Stomach (tissue), 9 donors: Measurements from ENCODE around the gene FAM120A. TPM values are rescaled to one million over a fixed set of nuclear protein-coding genes. Genes with fewer than 3 reads are reported as not detected.

ENCODE experiments used
- DNase-seq, 2 donors: peaks; one replicate each; pipeline versions ENCODE4 v3.0.0 to v3.0.0-alpha.2; 2013 to 2019
- H3K27ac ChIP-seq, 5 donors: fragments of 200-600 bp in 4 of 5; sonication (generic) in 4 of 5; one replicate each; pipeline ENCODE4 v1.5.1; 2013 to 2019; ENCODE audit warnings: mild to moderate bottlenecking in 1 of 5, moderate library complexity in 1 of 5
- H3K27me3 ChIP-seq, 3 donors: fragments of 200-600 bp; sonication (generic); one replicate each; pipeline ENCODE4 v1.5.1; 2017 to 2019; ENCODE audit warnings: mixed run types in 1 of 3
- H3K36me3 ChIP-seq, 4 donors: fragments of 200-600 bp; sonication (generic); 1 replicate in 3 of 4; 2 replicates in 1 of 4; pipeline ENCODE4 v1.5.1; 2016 to 2019
- H3K4me1 ChIP-seq, 4 donors: fragments of 200-600 bp; sonication (generic); one replicate each; pipeline ENCODE4 v1.5.1; 2016 to 2019
- H3K4me3 ChIP-seq, 4 donors: fragments of 200-600 bp; sonication (generic) in 3 of 4; one replicate each; pipeline ENCODE4 v1.5.1; 2016 to 2019; ENCODE audit warnings: mild to moderate bottlenecking in 1 of 4
- H3K9me3 ChIP-seq, 4 donors: fragments of 200-600 bp; sonication (generic); one replicate each; pipeline ENCODE4 v1.5.1; 2016 to 2019
- EP300 ChIP-seq: sonication (generic); formaldehyde crosslinking; IDR thresholded peaks from one replicate; pipeline ENCODE4 v1.6.1; 2017; ENCODE audit warnings: antibody characterized with exemption
- POLR2A ChIP-seq, 4 donors: fragments of 450-650 bp; IDR thresholded peaks; one replicate each; pipeline ENCODE4 v1.6.1; 2016; ENCODE audit warnings: antibody characterized with exemption in 4 of 4, control low read depth in 2 of 4, mild to moderate bottlenecking in 1 of 4, moderate library complexity in 1 of 4
- POLR2AphosphoS5 ChIP-seq, 3 donors: sonication (generic); formaldehyde crosslinking; IDR thresholded peaks; one replicate each; pipeline ENCODE4 v1.6.1; 2016; ENCODE audit warnings: antibody characterized with exemption in 3 of 3
- WGBS, 5 donors: extraction: QIAGEN DNeasy Blood & Tissue Kit in 3 of 5; methylation state at CpG; one replicate each; pipeline versions ENCODE4 v1.1.5 to v1.1.7; 2013 to 2018; 5-methylcytosine and 5-hydroxymethylcytosine counted together
- intact Hi-C: fragments of 100-400 bp; cut with DNase I; formaldehyde crosslinking; loops from one replicate; pipeline ENCODE4 v1.15.1; 2023; ENCODE audit warnings: low total_unique reads
- polyA plus RNA-seq, 3 donors: library from polyadenylated mRNA; stranded (reverse); fragments of 200-250 nt; gene quantifications; one replicate each; pipeline ENCODE4 v1.2.3, GENCODE V29; 2013
- total RNA-seq, 5 donors: library from RNA; depleted of rRNA; stranded (reverse); fragments of >200 nt; gene quantifications; one replicate each; pipeline versions ENCODE4 v1.1.0 to v1.2.3, GENCODE V29; 2014 to 2016
- TF ChIP-seq, protein P1 (sequence below), 7 experiments: fragments of 450-650 bp in 4 of 7; fragments of 200-600 bp in 3 of 7; sonication (generic) in 3 of 7; IDR thresholded peaks; one replicate each; pipeline ENCODE4 v1.5.1; 2016 to 2019; ENCODE audit warnings: antibody characterized with exemption in 7 of 7, control low read depth in 2 of 7, mild to moderate bottlenecking in 1 of 7
- donor health status: healthy with polysubstance abuse.
- donor health status: Bipolar disorder and iron deficiency.
- donor health status: healthy.

FAM120A gene
- total and polyA plus RNA-seq, 8 donors: 35.8 to 192 (median 92.1) TPM

DNA sequence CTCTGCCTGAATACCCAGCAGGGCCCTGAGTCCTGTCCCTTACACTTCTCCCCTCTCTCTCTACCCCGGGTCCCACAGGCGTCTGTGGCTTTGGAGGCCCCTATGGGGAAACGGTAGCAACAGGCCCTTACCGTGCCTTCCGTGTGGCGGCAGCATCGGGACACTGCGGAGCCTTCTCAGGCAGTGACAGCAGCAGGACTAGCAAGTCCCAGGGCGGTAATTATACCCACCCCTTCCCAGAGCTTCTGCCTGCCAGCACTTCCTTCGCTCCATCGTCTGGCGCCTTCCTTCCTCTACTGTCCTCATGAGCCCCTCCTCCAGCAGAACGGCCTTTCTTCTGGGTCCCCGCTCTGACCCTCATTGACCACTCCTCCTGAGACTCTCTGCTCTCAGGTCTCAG, 107.0 kb downstream of the FAM120A start:
- Histone ChIP-seq H3K27ac (no peak overlapping the region), H3K9me3 (no peaks in the 10 kb centered on the region), H3K4me1 (peaks cover 0 to 11% (median 4%) of the 10 kb centered on the region in 4 donors), H3K27me3 (no peaks in the 10 kb centered on the region), H3K4me3 (no peak overlapping the region), H3K36me3 (peaks cover 68 to 97% (median 95%) of the 10 kb centered on the region in 4 donors)
- intact Hi-C loops: no loop called here
- no peak for DNase-seq
- TF ChIP-seq EP300 (no peak), POLR2AphosphoS5 (IDR thresholded peaks at IDR 0.05) (no peak), POLR2A (IDR thresholded peaks at IDR 0.05) (no peak)
- TF ChIP-seq, protein P1, sequence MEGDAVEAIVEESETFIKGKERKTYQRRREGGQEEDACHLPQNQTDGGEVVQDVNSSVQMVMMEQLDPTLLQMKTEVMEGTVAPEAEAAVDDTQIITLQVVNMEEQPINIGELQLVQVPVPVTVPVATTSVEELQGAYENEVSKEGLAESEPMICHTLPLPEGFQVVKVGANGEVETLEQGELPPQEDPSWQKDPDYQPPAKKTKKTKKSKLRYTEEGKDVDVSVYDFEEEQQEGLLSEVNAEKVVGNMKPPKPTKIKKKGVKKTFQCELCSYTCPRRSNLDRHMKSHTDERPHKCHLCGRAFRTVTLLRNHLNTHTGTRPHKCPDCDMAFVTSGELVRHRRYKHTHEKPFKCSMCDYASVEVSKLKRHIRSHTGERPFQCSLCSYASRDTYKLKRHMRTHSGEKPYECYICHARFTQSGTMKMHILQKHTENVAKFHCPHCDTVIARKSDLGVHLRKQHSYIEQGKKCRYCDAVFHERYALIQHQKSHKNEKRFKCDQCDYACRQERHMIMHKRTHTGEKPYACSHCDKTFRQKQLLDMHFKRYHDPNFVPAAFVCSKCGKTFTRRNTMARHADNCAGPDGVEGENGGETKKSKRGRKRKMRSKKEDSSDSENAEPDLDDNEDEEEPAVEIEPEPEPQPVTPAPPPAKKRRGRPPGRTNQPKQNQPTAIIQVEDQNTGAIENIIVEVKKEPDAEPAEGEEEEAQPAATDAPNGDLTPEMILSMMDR (IDR thresholded peaks at IDR 0.05): no peak
- 90 to 94% (median 92%) methylated on average over 12 to 14 of the region's 14 CpGs for WGBS, 5 donors

DNA sequence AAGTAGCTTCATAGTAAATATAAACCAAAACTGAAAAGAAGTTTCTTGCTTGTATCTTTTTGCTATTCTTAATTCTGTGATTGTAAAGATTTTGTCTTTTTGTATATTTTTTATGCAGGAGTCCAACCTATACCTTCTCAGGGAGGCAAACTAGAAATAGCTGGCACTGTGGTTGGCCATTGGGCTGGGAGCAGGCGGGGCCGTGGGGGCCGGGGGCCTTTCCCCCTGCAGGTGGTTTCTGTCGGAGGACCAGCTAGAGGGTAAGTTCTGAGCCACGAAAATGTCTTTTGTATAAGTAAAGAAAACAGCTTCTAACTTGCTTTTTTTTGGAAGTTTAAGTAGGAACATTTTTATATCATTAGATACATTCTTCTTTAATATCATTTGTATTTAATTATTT, 109.5 kb downstream of the FAM120A start:
- WGBS, 5 donors: 86 to 91% (median 87%) methylated on average over 5 of the region's 5 CpGs
- intact Hi-C loops: loop anchor here (10.0 kb wide), 1 partner anchor 116 kb away; no protein-coding TSS in a partner anchor
- H3K4me1 ChIP-seq: peaks cover 0 to 3% (median under 1%) of the 10 kb centered on the region in 4 donors
- no peak for TF ChIP-seq POLR2AphosphoS5 (IDR thresholded peaks at IDR 0.05)
- H3K27ac ChIP-seq: no peak overlapping the region
- no peaks in the 10 kb centered on the region for H3K27me3 ChIP-seq
- H3K9me3 ChIP-seq: no peaks in the 10 kb centered on the region
- DNase-seq: no peak
- H3K36me3 ChIP-seq: peaks cover 65 to 95% (median 93%) of the 10 kb centered on the region in 4 donors
- H3K4me3 ChIP-seq: no peak overlapping the region

DNA sequence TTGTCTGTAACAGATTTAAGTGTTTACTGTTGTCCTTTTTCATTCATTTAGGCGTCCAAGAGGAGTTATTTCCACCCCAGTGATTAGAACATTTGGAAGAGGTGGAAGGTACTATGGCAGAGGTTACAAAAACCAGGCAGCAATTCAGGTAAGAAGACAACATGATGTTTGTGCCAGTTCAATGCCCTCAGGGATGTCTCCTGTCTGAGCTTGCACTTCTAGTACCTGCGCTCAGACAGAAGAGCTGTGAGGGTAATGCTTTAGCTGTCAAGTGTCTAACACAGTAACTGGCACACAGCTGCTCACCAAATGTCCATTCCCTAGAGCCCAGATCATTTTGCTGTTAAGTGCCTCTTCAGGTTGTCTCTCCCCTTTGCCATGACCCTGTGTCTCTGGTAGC, 110.7 kb downstream of the FAM120A start:
- H3K27me3 ChIP-seq: no peaks in the 10 kb centered on the region
- H3K4me3 ChIP-seq: no peak overlapping the region
- intact Hi-C loops: loop anchor here (10.0 kb wide), 1 partner anchor 117 kb away; no protein-coding TSS in a partner anchor
- no peak overlapping the region for H3K27ac ChIP-seq
- no peaks in the 10 kb centered on the region for H3K9me3 ChIP-seq
- peaks cover 60 to 84% (median 82%) of the 10 kb centered on the region in 4 donors for H3K36me3 ChIP-seq
- TF ChIP-seq POLR2A (IDR thresholded peaks at IDR 0.05) (no peak), EP300 (no peak), POLR2AphosphoS5 (IDR thresholded peaks at IDR 0.05) (no peak)
- TF ChIP-seq, protein P1 (IDR thresholded peaks at IDR 0.05): no peak
- peaks cover 3 to 10% (median 7%) of the 10 kb centered on the region in 4 donors for H3K4me1 ChIP-seq
- DNase-seq: no peak
- WGBS, 5 donors: 89 to 96% (median 93%) methylated on average over 2 of the region's 2 CpGs

DNA sequence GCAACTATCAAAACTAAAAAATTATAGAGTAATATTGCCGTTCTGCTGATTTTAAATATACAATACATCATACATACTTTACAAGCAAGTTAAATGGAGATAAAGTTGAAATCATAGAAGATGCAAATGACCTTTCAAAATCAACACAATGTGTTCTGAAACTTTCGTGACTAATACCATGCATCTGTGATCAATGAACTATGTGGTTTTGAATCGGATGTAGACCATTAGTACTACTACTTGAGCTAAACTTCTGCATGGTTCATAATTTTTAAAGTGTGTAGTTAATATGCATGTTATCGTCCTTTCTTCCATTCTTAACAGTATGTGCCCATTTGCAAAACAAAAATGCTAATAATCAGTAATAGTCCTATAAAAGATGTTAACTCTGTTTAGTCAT, 113.6 kb downstream of the FAM120A start:
- Histone ChIP-seq H3K36me3 (peaks cover 34 to 55% (median 52%) of the 10 kb centered on the region in 4 donors), H3K27ac (no peak overlapping the region), H3K27me3 (no peaks in the 10 kb centered on the region), H3K4me1 (peaks cover 9 to 17% (median 13%) of the 10 kb centered on the region in 4 donors), H3K9me3 (no peaks in the 10 kb centered on the region), H3K4me3 (no peak overlapping the region)
- TF ChIP-seq EP300: no peak
- TF ChIP-seq, protein P1 (IDR thresholded peaks at IDR 0.05): no peak
- TF ChIP-seq POLR2AphosphoS5 (IDR thresholded peaks at IDR 0.05): no peak
- TF ChIP-seq POLR2A (IDR thresholded peaks at IDR 0.05): no peak
- WGBS, 5 donors: 75 to 85% (median 82%) methylated on average over 4 of the region's 4 CpGs
- intact Hi-C loops: loop anchor here (10.0 kb wide), 1 partner anchor 120 kb away; no protein-coding TSS in a partner anchor
- DNase-seq: no peak
